Activated T-helper 1 cell treated with anti-CD3 and anti-CD28 coated beads, Interleukin-12 subunit alpha, Interleukin-12 subunit beta, Interleukin-2, Interleukin-4 antibody, amounts not matched to agents 30 ng/mL and 10 ng/mL and 1 ng/mL, durations not matched to agents 14 hours and 24 hours and 36 hours (primary cell): ENCODE measurements around the gene KDM5A. TPM values are rescaled to one million over a fixed set of nuclear protein-coding genes. Genes with fewer than 3 reads are reported as not detected.
"Not testable (repeated sequence)": the region's sequence is repeated elsewhere in the genome, so short reads cannot be mapped to it uniquely, and the experiment has no call there.

Experiments used
- DNase-seq: peaks from one replicate; pipeline ENCODE4 v3.0.0; 2021; ENCODE audit warnings: low spot score
- H3K27ac Mint-ChIP-seq: one replicate; pipeline ENCODE4 v1.8.0; 2021; ENCODE audit warnings: mild to moderate bottlenecking, mixed read lengths
- H3K27me3 Mint-ChIP-seq: one replicate; pipeline ENCODE4 v1.8.0; 2022; ENCODE audit warnings: mild to moderate bottlenecking, moderate library complexity, mixed read lengths; ENCODE audit not compliant: insufficient read depth
- H3K36me3 Mint-ChIP-seq: one replicate; pipeline ENCODE4 v1.8.0; 2021; ENCODE audit warnings: low read depth, mixed read lengths
- H3K4me1 Mint-ChIP-seq: one replicate; pipeline ENCODE4 v1.8.0; 2021; ENCODE audit warnings: low read depth, mixed read lengths
- H3K4me3 Mint-ChIP-seq: one replicate; pipeline ENCODE4 v1.8.0; 2021; ENCODE audit warnings: mild to moderate bottlenecking, moderate library complexity, mixed read lengths
- H3K9me3 Mint-ChIP-seq: one replicate; pipeline ENCODE4 v1.8.0; 2021; ENCODE audit warnings: mixed read lengths
- intact Hi-C: fragments of 100-400 bp; cut with micrococcal nuclease; formaldehyde crosslinking; loops from one replicate; pipeline ENCODE4 v1.15.1; 2024
- total RNA-seq: library from RNA; stranded (reverse); gene quantifications from 2 replicates; pipeline ENCODE4 v1.2.3, GENCODE V29; 2022

Gene KDM5A
- total RNA-seq, 1 donor from 2014 or later, result 81.2 TPM

GRCh38 chr12:323507-323906 lies 65.6 kb downstream of the KDM5A start:
- H3K27me3 Mint-ChIP-seq, result no peaks in the 10 kb centered on the region
- intact Hi-C loops, result no loop called here

GRCh38 chr12:321606-322326 lies 67.4 kb downstream of the KDM5A start:
- Mint-ChIP-seq H3K4me1 (peaks cover 9% of the 10 kb centered on the region), H3K9me3 (no peaks in the 10 kb centered on the region), H3K27ac (no peak overlapping the region), H3K27me3 (no peaks in the 10 kb centered on the region), H3K4me3 (no peak overlapping the region), H3K36me3 (peaks cover 58% of the 10 kb centered on the region)
- DNase-seq, result no peak
- intact Hi-C loops, result no loop called here

More at GRCh38 chr12:323507-323906, 65.6 kb downstream of the KDM5A start:
- H3K36me3 Mint-ChIP-seq, result peaks cover 54% of the 10 kb centered on the region
- no peak overlapping the region for H3K27ac Mint-ChIP-seq
- no peaks in the 10 kb centered on the region for H3K9me3 Mint-ChIP-seq
- peaks cover 13% of the 10 kb centered on the region for H3K4me1 Mint-ChIP-seq
- no peak overlapping the region for H3K4me3 Mint-ChIP-seq
- no peak for DNase-seq

GRCh38 chr12:318759-319515 lies 70.2 kb downstream of the KDM5A start:
- no peak for DNase-seq
- H3K9me3 Mint-ChIP-seq, result no peaks in the 10 kb centered on the region
- no peaks in the 10 kb centered on the region for H3K4me1 Mint-ChIP-seq
- intact Hi-C loops, result no loop called here
- no peak overlapping the region for H3K4me3 Mint-ChIP-seq
- peaks cover 67% of the 10 kb centered on the region for H3K36me3 Mint-ChIP-seq
- no peak overlapping the region for H3K27ac Mint-ChIP-seq
- H3K27me3 Mint-ChIP-seq, result no peaks in the 10 kb centered on the region

GRCh38 chr12:308511-308910 lies 80.6 kb downstream of the KDM5A start:
- intact Hi-C loops, result no loop called here
- Mint-ChIP-seq H3K36me3 (peaks cover 68% of the 10 kb centered on the region), H3K9me3 (no peaks in the 10 kb centered on the region)

GRCh38 chr12:307406-307805 lies 81.7 kb downstream of the KDM5A start:
- H3K4me1 Mint-ChIP-seq, result peaks cover 14% of the 10 kb centered on the region
- H3K27me3 Mint-ChIP-seq, result no peaks in the 10 kb centered on the region
- H3K9me3 Mint-ChIP-seq, result peaks cover 1% of the 10 kb centered on the region
- H3K27ac Mint-ChIP-seq, result no peak overlapping the region
- intact Hi-C loops, result no loop called here
- peaks cover 71% of the 10 kb centered on the region for H3K36me3 Mint-ChIP-seq
- no peak for DNase-seq
- no peak overlapping the region for H3K4me3 Mint-ChIP-seq

More at GRCh38 chr12:308511-308910, 80.6 kb downstream of the KDM5A start:
- Mint-ChIP-seq H3K4me1 (peaks cover 3% of the 10 kb centered on the region), H3K27ac (no peak overlapping the region), H3K27me3 (no peaks in the 10 kb centered on the region), H3K4me3 (no peak overlapping the region)
- DNase-seq, result no peak

- Mint-ChIP-seq H3K27ac (no peak overlapping the region), H3K27me3 (no peaks in the 10 kb centered on the region), H3K4me1 (peaks cover 32% of the 10 kb centered on the region), H3K4me3 (no peak overlapping the region), H3K36me3 (peaks cover 80% of the 10 kb centered on the region), H3K9me3 (peaks cover 18% of the 10 kb centered on the region)
- intact Hi-C loops, result no loop called here
- no peak for DNase-seq
Observed at GRCh38 chr12:304805-305204, 84.3 kb downstream of the KDM5A start.

GRCh38 chr12:302766-303165 lies 86.4 kb downstream of the KDM5A start:
- DNase-seq, H3K27me3 Mint-ChIP-seq, intact Hi-C loops, H3K4me3 Mint-ChIP-seq, H3K27ac Mint-ChIP-seq: not testable (repeated sequence)
- peaks cover 45% of the 10 kb centered on the region for H3K4me1 Mint-ChIP-seq
- H3K36me3 Mint-ChIP-seq, result peaks cover 83% of the 10 kb centered on the region
- peaks cover 30% of the 10 kb centered on the region for H3K9me3 Mint-ChIP-seq

GRCh38 chr12:300166-300565 lies 89.0 kb downstream of the KDM5A start:
- Mint-ChIP-seq H3K4me1 (peaks cover 45% of the 10 kb centered on the region), H3K27ac (peak overlapping the region; percentile 88), H3K9me3 (peaks cover 30% of the 10 kb centered on the region), H3K36me3 (peaks cover 76% of the 10 kb centered on the region)
- H3K4me3 Mint-ChIP-seq, DNase-seq, H3K27me3 Mint-ChIP-seq: not testable (repeated sequence)
- intact Hi-C loops, result loop anchor here (2.0 kb wide), 1 partner anchor 13 kb away; no protein-coding TSS in a partner anchor

- peaks cover 78% of the 10 kb centered on the region for H3K36me3 Mint-ChIP-seq
- H3K4me3 Mint-ChIP-seq, intact Hi-C loops, DNase-seq, H3K27me3 Mint-ChIP-seq, H3K27ac Mint-ChIP-seq: not testable (repeated sequence)
- peaks cover 30% of the 10 kb centered on the region for H3K9me3 Mint-ChIP-seq
- H3K4me1 Mint-ChIP-seq, result peaks cover 45% of the 10 kb centered on the region
Observed at GRCh38 chr12:299511-299910, 89.6 kb downstream of the KDM5A start.

GRCh38 chr12:298059-298458 lies 91.1 kb downstream of the KDM5A start:
- H3K27ac Mint-ChIP-seq, DNase-seq, H3K27me3 Mint-ChIP-seq, H3K4me3 Mint-ChIP-seq, intact Hi-C loops: not testable (repeated sequence)
- peaks cover 76% of the 10 kb centered on the region for H3K36me3 Mint-ChIP-seq
- H3K9me3 Mint-ChIP-seq, result peaks cover 30% of the 10 kb centered on the region
- H3K4me1 Mint-ChIP-seq, result peaks cover 37% of the 10 kb centered on the region

GRCh38 chr12:295132-295531 lies 94.0 kb downstream of the KDM5A start:
- Mint-ChIP-seq H3K9me3 (peaks cover 14% of the 10 kb centered on the region), H3K4me1 (peaks cover 16% of the 10 kb centered on the region), H3K36me3 (peaks cover 64% of the 10 kb centered on the region), H3K27ac (no peak overlapping the region), H3K4me3 (no peak overlapping the region), H3K27me3 (no peaks in the 10 kb centered on the region)
- intact Hi-C loops, result no loop called here
- DNase-seq, result no peak

GRCh38 chr12:293199-293598 lies 95.9 kb downstream of the KDM5A start:
- Mint-ChIP-seq H3K9me3 (no peaks in the 10 kb centered on the region), H3K4me3 (no peak overlapping the region), H3K4me1 (no peaks in the 10 kb centered on the region), H3K27me3 (no peaks in the 10 kb centered on the region), H3K36me3 (peaks cover 48% of the 10 kb centered on the region), H3K27ac (no peak overlapping the region)
- DNase-seq, result no peak
- intact Hi-C loops, result no loop called here

- peaks cover 8% of the 10 kb centered on the region for H3K4me1 Mint-ChIP-seq
- no peaks in the 10 kb centered on the region for H3K27me3 Mint-ChIP-seq
- no peak overlapping the region for H3K27ac Mint-ChIP-seq
- intact Hi-C loops, result no loop called here
- no peak overlapping the region for H3K4me3 Mint-ChIP-seq
- no peak for DNase-seq
- H3K36me3 Mint-ChIP-seq, result peaks cover 51% of the 10 kb centered on the region
- no peaks in the 10 kb centered on the region for H3K9me3 Mint-ChIP-seq
Observed at GRCh38 chr12:292186-292585, 96.9 kb downstream of the KDM5A start.
